Suppressor macrophage treated with lipopolysaccharide for 1 hour (primary cell): Measurements from ENCODE around the gene XAB2.
"Not testable (repeated sequence)": the region's sequence is repeated elsewhere in the genome, so short reads cannot be mapped to it uniquely, and the experiment has no call there.

Experiments used
- DNase-seq, 3 donors: peaks; one replicate each; pipeline ENCODE4 v3.0.0-alpha.2; 2020 to 2022

Gene XAB2

GRCh38 chr19:7611541-7612279 lies 17.6 kb downstream of the XAB2 start:
- no peak for DNase-seq

GRCh38 chr19:7610491-7611240 lies 18.7 kb downstream of the XAB2 start:
- DNase-seq = no peak

- no peak for DNase-seq
These were observed 21.3 kb downstream of the XAB2 start for GRCh38 chr19:7607874-7608560.

- DNase-seq = no peak
These were observed 22.0 kb downstream of the XAB2 start for GRCh38 chr19:7607212-7607873.

- DNase-seq = no peak
These were observed 23.1 kb downstream of the XAB2 start for GRCh38 chr19:7606289-7606688.

GRCh38 chr19:7605490-7606222 lies 23.7 kb downstream of the XAB2 start:
- peak; percentile 31 to 52 (median 40) for DNase-seq

- no peak for DNase-seq
These were observed 25.4 kb downstream of the XAB2 start for GRCh38 chr19:7603919-7604318.

GRCh38 chr19:7602935-7603497 lies 26.3 kb downstream of the XAB2 start:
- DNase-seq = no peak

- DNase-seq = no peak
These were observed 27.0 kb downstream of the XAB2 start for GRCh38 chr19:7602240-7602934.

GRCh38 chr19:7600721-7601120 lies 28.6 kb downstream of the XAB2 start:
- no peak for DNase-seq

- DNase-seq = no peak
These were observed 31.2 kb downstream of the XAB2 start for GRCh38 chr19:7598180-7598579.

GRCh38 chr19:7597689-7598088 lies 31.7 kb downstream of the XAB2 start:
- peak in 1 of 3 donors; percentile 23 for DNase-seq

GRCh38 chr19:7596211-7596937 lies 33.0 kb downstream of the XAB2 start:
- DNase-seq = peak in 1 of 3 donors; percentile 20

GRCh38 chr19:7595466-7596133 lies 33.7 kb downstream of the XAB2 start, which contains the start of gene CAMSAP3:
Gene CAMSAP3 (plus strand): TSS chr19:7595863. CDS start chr19:7596003, 140 bp downstream.
- DNase-seq = peak in 1 of 3 donors; percentile 43

- no peak for DNase-seq
These were observed 39.1 kb downstream of the XAB2 start for GRCh38 chr19:7590256-7590655.

- no peak for DNase-seq
These were observed 39.5 kb downstream of the XAB2 start for GRCh38 chr19:7589822-7590221.

GRCh38 chr19:7582446-7582845 lies 46.9 kb downstream of the XAB2 start:
- no peak for DNase-seq

GRCh38 chr19:7579182-7579581 lies 50.2 kb downstream of the XAB2 start:
- DNase-seq = no peak

GRCh38 chr19:7578127-7578526 lies 51.2 kb downstream of the XAB2 start:
- no peak for DNase-seq

GRCh38 chr19:7577422-7577821 lies 51.9 kb downstream of the XAB2 start:
- DNase-seq = not testable (repeated sequence)
